HL-60/S4 treated with phorbol 12-myristate 13-acetate at 8.2 ng/mL for 4 days and 3 days (cell line): ENCODE results near the gene TIMM44.

Experiments used
- in situ Hi-C: fragments of 300-500 bp; cut with MboI; formaldehyde crosslinking; loops from 2 replicates; pipeline ENCODE4 v1.15.0; 2022; ENCODE audit warnings: low sequenced_read_pairs

The TIMM44 gene

DNA sequence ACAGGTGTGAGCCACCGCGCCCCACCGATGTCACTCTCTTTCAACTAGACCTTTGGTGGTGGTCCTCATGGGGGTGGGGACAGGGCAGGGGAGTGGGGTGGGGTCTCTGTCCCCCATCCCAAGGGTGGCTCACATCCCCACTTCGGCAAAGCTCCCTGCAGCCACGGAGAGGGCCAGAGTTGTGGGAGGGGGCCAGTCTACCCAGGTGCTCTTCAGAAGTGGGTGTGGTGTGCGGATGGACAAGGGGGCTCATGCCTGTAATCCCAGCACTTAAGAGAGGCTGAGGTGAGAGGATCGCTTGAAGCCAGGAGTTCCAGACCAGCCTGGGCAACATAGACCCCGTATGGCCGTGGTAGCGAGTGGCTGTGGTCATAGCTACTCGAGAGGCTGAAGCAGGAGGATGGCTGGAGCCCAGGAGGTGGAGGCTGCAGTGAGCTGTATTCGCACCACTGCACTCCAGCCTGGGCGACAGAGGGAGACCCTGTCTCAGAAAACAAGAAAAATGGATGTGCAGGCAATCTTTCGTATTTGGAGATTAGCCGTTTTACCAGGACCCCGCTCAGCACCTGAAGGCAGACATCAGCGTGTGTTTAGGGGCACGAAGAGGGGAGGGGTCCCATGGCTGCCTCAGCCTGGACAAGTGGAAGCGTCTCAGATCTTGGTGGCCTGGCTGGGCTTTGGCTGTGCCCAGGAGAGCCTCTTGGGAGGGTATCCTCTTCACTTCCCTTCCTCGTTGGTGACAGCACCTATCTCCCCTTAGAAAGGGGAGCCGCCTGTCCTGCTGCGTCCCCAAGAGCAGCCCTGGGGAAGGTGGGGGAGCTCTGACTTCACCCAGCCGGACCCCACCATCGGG lies 28.0 kb downstream of the TIMM44 start:
- in situ Hi-C loops, result no loop called here

GRCh38 chr19:7914598-7915045 lies 28.8 kb downstream of the TIMM44 start, which contains the start of gene TGFBR3L:
Gene TGFBR3L (plus strand): TSS chr19:7914830.
- in situ Hi-C loops, result no loop called here

- in situ Hi-C loops, result no loop called here
These were observed 29.4 kb downstream of the TIMM44 start for GRCh38 chr19:7914099-7914498.

DNA sequence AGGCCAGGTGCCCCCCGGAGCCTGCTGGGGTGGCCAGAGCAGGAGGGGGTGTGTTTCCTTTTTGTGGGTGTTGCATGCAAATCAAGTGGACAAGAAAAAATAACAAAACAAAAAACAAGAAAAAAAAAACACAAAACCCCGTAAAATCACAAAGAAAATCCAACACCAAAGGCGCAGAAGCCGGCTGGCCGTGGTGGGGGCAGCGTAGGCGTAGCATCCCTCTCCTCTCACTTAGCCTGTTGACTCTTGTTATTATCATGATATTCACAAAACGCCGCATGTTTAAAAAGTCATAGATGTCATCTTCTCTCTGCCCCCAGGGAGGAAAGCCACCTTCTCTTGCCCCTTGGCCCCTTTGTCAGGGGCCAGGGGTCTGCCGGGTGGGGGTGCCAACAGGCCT lies 29.8 kb downstream of the TIMM44 start:
- in situ Hi-C loops, result no loop called here

GRCh38 chr19:7912697-7913564 lies 30.5 kb downstream of the TIMM44 start:
- in situ Hi-C loops, result no loop called here

DNA sequence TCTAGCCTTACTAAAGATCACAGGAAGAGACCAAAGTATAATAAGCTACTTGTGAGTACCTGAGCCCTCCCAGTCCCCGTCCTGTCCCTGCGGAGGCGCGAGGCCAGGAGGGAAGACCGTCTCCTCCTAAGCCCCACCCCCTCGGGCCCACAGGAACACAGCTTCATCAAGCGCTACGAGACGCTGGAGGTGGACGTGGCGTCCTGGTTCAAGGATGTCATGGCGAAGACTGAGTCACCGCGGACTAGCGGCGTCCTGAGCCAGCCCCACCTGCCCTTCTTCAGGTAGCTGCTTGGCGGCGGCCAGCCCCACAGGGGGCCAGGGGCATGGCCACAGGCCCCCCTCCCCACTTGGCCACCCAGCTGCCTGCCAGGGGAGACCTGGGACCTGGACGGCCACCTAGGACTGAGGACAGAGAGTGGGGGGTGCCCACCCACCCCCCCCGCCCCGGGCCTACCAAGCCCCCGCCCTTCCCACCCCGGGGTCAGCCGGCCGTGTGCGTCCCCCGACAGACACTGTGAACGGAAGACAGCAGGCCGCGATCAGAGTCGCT lies 31.2 kb downstream of the TIMM44 start:
- in situ Hi-C loops, result no loop called here

GRCh38 chr19:7911508-7912143 lies 31.8 kb downstream of the TIMM44 start:
- in situ Hi-C loops, result no loop called here

GRCh38 chr19:7910321-7911161 lies 32.9 kb downstream of the TIMM44 start:
- in situ Hi-C loops, result no loop called here

- in situ Hi-C loops, result no loop called here
These were observed 33.9 kb downstream of the TIMM44 start for GRCh38 chr19:7909471-7910067.

DNA sequence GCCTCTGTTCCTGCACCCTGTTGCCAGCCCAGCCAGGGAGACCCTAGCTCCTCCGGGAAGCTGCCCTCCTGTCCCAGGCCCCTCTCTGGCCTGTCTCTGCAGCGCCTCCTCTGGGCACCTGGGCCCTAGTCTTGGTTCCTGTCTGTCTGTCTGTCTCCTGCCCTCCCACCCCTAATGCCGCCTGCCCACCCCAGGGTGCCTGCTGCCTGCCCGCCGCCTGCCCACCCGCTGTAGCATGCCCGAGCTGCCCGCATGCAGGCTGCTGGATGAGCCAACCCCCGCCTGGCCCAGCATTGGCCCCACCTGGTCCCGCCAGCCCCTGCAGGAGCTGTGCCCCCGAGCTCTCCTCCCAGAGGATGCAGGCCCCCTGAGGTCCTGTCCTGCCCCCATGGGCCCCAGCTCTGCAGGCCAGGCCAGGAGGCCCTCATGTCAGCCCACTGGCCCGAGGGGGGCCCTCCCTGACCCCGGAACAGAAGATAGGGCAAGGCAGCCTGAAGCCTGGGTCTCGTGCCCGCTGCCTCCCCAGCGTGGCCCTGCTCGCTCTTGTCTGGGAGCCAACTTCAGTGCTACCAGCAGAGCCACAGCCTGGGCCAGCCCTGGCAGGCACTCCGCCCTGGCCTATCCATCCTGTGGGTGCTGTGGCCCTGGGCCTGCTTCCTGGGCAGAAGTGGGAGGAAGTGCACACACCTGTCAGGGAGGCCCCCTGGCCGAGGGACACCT lies 34.6 kb downstream of the TIMM44 start:
- in situ Hi-C loops, result no loop called here

DNA sequence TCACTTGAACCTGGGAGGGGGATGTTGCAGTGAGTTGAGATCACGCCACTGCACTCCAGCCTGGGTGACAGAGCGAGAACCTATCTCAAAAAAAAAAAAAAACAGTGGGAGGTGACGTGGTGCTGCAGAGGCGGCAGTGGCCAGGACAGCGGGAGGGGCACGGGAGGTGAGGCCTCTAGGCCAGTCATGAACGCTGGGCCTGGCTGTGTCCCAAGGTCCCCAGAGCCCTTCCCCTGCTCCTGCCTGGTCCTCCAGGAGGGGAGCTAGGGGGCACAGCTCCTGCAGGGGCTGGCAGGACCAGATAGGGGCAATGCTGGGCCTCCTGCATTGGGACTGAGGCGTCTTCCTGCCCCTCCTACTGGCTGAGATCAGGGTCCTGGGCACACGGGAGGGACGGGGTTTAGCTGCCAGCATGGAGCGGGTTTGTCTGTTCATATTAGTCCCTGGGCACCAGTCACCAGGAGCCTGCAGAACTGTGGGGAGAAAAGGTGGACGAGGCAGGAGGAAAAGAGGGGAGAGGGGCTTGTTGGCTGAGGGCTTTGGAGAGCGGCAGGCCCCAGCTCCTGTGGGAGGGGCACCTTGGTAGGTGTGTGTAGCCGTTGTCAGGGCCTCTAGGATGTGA lies 35.3 kb downstream of the TIMM44 start:
- in situ Hi-C loops, result no loop called here

GRCh38 chr19:7907544-7907943 lies 35.9 kb downstream of the TIMM44 start:
- in situ Hi-C loops, result no loop called here

GRCh38 chr19:7907122-7907521 lies 36.3 kb downstream of the TIMM44 start:
- in situ Hi-C loops, result no loop called here

DNA sequence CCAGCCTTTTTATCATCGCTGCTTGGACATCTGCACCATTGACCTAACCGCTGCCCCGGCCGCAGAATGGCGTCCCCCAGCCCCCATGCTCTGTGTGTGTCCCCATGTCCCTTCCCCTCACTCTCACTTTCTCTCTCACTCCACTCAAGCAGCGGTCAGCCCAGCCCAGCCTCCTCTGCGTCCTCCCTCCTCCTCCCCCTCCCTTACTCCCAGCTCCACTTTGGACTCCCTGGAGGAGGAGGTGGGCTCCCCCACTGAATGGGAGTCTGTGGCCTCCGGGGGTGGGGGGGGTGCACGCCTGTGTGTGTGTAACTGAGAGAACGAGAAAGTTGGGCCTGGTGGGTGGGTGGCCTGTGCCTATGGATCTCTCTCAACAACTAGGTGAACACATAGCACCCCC lies 37.6 kb downstream of the TIMM44 start:
- in situ Hi-C loops, result no loop called here

DNA sequence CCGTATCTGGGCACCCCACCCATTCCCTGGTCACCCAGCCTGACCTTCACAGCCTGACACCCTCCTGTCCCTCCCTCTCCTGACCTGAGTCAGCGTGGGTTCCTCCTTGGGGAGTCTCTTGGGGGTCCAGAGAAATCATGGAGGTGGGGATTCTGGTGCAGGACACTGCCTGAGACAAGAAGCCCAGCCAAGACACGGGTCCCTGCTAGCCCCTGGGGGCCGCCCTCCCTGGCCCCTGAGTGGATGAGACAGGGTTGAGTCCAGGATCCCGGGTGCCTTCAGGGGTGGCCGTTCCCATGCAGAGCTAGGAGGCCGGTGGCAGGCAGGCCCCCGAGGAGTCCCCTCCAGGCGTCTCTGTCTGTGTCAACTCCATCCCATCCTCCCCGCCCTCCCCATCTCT lies 38.2 kb downstream of the TIMM44 start:
- in situ Hi-C loops, result no loop called here

GRCh38 chr19:7904074-7905020 lies 39.1 kb downstream of the TIMM44 start:
- in situ Hi-C loops, result no loop called here

GRCh38 chr19:7903244-7904073 lies 40.0 kb downstream of the TIMM44 start, which contains the start of gene MAP2K7:
Gene MAP2K7 (plus strand): TSS chr19:7903877. CDS start chr19:7903945, 68 bp downstream.
- in situ Hi-C loops, result no loop called here
